Activated CD4-positive, alpha-beta T cell treated with anti-CD3 and anti-CD28 coated beads, Interleukin-2, Interleukin-6, amounts not matched to agents 100 ng/mL and 50 ng/mL, durations not matched to agents 16 hours and 8 hours (primary cell): ENCODE measurements around the gene FEM1C.
A peak's percentile ranks its signal among the peaks of the same experiment; 100 is the strongest.

Experiments used
- DNase-seq: peaks from one replicate; pipeline ENCODE4 v3.0.0-alpha.2; 2020

The FEM1C gene

GRCh38 chr5:115544436-115545350, at the start of gene FEM1C:
Gene FEM1C, minus strand, starts transcription at chr5:115544775. Its CDS starts 1,282 bp downstream, at chr5:115543493.
- DNase-seq: peak; percentile 98

- no peak for DNase-seq
Measured at GRCh38 chr5:115589043-115589442, 44.5 kb upstream of the FEM1C start.

- DNase-seq: no peak
Measured at GRCh38 chr5:115588640-115589039, 44.1 kb upstream of the FEM1C start.

GRCh38 chr5:115586525-115587146, 42.1 kb upstream of the FEM1C start:
- DNase-seq: peak; percentile 29

GRCh38 chr5:115585265-115585664, 40.7 kb upstream of the FEM1C start:
- DNase-seq: no peak

GRCh38 chr5:115584501-115584900, 39.9 kb upstream of the FEM1C start:
- no peak for DNase-seq

- no peak for DNase-seq
Measured at GRCh38 chr5:115583474-115583873, 38.9 kb upstream of the FEM1C start.

GRCh38 chr5:115580941-115581340, 36.4 kb upstream of the FEM1C start:
- no peak for DNase-seq

- DNase-seq: no peak
Measured at GRCh38 chr5:115579747-115580173, 35.2 kb upstream of the FEM1C start.

GRCh38 chr5:115579216-115579615, 34.6 kb upstream of the FEM1C start:
- DNase-seq: no peak

GRCh38 chr5:115578657-115579056, 34.1 kb upstream of the FEM1C start:
- no peak for DNase-seq

- no peak for DNase-seq
Measured at GRCh38 chr5:115577741-115578140, 33.2 kb upstream of the FEM1C start.

GRCh38 chr5:115577329-115577728, 32.8 kb upstream of the FEM1C start:
- no peak for DNase-seq

- no peak for DNase-seq
Measured at GRCh38 chr5:115575167-115576070, 30.8 kb upstream of the FEM1C start.

- no peak for DNase-seq
Measured at GRCh38 chr5:115573133-115573532, 28.6 kb upstream of the FEM1C start.

- no peak for DNase-seq
Measured at GRCh38 chr5:115571441-115571878, 26.9 kb upstream of the FEM1C start.

- DNase-seq: no peak
Measured at GRCh38 chr5:115568668-115569067, 24.1 kb upstream of the FEM1C start.

GRCh38 chr5:115565233-115565632, 20.7 kb upstream of the FEM1C start:
- DNase-seq: no peak

- DNase-seq: no peak
Measured at GRCh38 chr5:115561176-115561575, 16.6 kb upstream of the FEM1C start.

- no peak for DNase-seq
Measured at GRCh38 chr5:115559524-115559923, 14.9 kb upstream of the FEM1C start.

GRCh38 chr5:115558388-115558956, 13.9 kb upstream of the FEM1C start:
- DNase-seq: no peak

- no peak for DNase-seq
Measured at GRCh38 chr5:115557667-115558387, 13.3 kb upstream of the FEM1C start.
